ENCODE data around the gene RNF166.

RNF166 gene

DNA sequence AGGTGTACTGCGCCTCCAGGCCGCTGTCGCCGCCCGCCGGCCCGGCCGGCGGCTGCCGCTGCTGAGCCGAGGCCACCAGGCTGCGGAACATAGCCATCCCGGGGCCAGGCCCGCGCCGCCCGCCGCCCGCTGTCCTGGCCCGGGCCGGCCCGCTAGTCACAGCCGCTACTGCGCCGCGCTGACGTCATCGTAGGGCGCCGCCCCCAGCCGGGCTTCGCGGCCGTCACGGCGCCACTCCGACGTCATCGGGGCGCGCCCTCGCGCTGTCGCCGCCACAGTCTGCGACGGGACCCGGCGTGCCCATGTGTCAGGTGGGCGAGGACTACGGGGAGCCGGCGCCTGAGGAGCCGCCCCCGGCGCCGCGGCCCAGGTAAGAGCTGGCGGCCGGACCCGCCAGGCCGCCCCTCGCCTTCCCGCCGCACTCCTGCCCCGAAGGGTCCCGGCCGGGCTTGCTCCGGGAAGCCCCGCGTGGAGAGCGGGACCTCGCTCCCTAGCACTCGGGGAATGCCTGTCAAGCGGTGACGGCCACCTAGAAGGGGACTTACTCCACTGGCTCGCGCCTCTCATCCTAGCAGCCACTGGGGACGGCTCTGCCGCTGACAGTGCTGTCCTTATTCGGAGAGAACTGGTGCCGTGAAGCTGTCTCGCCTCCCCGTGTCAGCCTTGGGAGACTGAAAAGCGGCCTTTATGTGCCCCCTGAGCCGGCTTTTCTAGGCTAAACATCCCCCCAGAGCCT lies at the start of gene RNF166, which contains the start of gene CTU2:
TSS of gene RNF166 (minus strand) at position 180 of the 736 bp plus-strand sequence. CDS start at position 97, 83 bp downstream.
TSS of gene CTU2 (plus strand) at position 275 of the 736 bp plus-strand sequence. CDS start at position 303, 28 bp downstream.
- peak; percentile 99 for DNase-seq (ENCODE audit: low spot score)

DNA sequence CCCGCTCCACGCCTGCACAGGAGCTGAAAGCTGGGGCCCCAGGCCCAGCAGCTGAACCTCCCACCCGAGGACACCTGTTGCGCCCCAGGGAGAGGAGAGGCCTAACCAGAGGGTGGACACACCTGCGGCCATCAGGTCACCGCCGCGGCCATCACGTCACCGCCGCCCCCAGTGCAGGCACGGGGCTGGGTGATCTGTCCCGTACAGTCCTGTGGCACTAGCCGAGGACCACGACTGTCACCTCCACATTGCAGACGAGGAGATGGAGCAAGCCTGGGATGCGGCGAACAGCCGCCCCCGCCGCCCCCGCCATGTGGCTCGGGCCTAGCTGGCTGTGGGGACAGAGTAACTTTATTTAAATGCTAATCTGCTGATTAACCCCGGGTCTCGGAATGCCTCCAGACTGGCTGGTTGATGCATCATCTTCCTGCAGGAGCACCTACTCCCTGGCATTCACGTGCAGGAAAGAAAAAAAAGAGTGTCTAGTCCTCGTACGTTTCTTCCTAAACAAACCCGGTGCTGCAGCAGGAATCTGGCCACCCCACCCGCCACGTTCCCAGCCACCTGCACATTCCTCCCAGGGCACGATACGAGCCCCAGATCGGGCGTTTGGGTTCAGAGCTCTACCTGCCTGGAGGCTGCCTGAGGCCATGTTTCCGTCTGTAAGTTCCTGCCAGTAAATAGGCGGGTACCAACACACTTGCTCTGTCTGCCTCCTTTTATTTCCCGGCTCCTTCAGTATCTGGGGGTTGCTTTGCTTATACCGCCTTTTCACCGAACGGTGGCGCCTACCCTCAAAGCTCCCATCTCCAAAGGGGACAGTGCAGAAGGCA lies 48.9 kb upstream of the RNF166 start:
- peak; percentile 93 for DNase-seq (ENCODE audit: low spot score)

DNA sequence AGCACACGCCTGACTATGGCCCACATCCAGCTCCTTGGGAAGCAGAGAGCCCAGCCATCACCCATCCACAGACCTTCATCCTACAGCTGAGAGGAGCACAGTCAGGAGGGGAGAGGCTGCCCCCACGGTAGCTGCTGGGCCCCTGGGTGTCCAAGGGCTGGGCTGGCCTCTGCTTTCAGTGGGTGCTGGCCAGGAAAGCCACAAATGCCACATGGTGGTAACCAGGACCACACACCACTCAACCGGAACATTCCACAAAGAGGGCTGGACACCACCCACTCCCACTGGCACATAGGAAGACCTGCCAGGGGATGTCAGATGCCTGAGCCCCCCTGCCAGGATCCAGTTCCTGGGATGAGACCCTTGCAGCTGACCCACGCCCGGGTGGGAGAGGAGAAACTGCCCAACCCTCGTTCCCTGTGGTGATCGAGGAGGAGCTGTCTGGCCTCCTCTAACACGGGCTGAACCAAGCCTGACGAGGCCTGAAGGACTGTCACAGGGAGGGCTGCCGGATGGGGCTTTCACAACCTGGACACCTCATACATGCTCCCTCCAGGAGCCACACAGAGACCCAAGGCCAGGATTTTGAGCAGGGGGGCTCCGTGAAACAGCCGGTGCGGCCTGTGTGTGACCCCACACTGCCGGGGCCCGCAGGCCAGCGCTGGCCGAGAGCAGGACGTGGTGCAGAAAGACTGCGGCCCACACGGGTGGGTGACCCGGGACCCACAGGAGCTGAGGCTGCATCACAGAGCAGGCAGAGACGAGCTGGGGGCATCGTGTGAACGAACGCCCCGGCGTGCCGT lies 48.1 kb upstream of the RNF166 start:
- peak; percentile 50 for DNase-seq (ENCODE audit: low spot score)

DNA sequence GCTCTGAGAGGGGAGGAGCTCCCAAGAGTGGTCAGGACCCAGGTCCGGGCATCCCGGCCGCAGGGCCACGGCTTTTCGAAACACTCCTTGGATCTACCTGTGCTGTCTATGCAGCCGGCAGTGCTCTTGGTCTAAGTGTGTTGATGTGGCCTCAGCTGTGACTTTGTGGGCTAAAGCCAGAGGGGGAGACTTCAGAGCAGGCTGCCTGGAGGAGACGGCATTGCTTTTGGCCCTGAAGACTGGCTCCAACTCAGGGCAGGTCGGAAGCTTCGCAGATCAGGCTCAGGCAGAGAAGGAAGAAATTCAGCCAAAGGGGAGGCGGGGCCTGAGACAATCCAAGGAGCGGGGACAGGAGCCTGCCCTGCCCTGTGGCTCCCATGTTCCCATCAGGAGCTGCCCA lies 47.4 kb upstream of the RNF166 start:
- DNase-seq (ENCODE audit: low spot score) = no peak

DNA sequence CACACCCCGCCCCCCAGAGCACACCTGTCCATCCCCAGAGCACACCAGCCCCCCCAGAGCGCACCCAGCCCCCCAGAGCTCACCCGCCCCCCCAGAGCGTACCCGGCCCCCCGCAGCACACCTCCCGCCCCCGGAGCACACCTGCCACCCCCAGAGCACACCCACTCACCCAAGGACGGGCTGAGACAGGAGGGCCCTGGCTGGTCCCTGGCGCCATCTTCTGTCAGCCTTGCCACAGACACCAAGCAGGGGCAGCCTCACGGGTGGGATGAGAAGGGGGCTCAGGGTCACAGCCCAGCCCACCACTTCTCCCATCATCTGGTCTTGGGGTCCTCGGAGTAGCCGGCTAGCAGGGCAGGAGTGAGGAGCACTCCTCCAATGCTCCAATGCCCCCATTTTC lies 47.0 kb upstream of the RNF166 start:
- no peak for DNase-seq (ENCODE audit: low spot score)

- no peak for DNase-seq (ENCODE audit: low spot score)
Observed at GRCh38 chr16:88752386-88753002, 46.3 kb upstream of the RNF166 start.

GRCh38 chr16:88750854-88751253 lies 44.6 kb upstream of the RNF166 start:
- DNase-seq (ENCODE audit: low spot score) = no peak

- DNase-seq (ENCODE audit: low spot score) = no peak
Observed at GRCh38 chr16:88749358-88749757, 43.1 kb upstream of the RNF166 start.

DNA sequence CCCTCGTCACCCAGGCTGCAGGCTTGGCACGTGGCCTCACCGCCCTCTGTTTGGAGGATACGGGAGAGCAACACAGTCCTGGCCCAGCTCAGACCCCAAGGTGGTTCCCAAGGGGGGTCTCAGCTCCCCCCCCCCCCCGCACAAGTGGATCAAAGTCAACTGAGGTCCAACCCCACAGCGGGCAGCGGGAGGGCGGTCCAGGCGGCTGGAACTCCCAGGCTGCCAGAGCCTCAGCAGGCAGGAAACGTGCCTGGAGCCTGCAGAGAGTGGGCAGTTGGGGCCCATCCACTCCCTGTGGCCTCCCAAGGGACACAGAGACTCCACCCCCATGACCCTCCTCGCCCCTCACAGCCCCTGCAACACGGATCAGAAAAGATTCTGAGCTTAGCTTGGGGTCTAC lies 42.2 kb upstream of the RNF166 start:
- no peak for DNase-seq (ENCODE audit: low spot score)

DNA sequence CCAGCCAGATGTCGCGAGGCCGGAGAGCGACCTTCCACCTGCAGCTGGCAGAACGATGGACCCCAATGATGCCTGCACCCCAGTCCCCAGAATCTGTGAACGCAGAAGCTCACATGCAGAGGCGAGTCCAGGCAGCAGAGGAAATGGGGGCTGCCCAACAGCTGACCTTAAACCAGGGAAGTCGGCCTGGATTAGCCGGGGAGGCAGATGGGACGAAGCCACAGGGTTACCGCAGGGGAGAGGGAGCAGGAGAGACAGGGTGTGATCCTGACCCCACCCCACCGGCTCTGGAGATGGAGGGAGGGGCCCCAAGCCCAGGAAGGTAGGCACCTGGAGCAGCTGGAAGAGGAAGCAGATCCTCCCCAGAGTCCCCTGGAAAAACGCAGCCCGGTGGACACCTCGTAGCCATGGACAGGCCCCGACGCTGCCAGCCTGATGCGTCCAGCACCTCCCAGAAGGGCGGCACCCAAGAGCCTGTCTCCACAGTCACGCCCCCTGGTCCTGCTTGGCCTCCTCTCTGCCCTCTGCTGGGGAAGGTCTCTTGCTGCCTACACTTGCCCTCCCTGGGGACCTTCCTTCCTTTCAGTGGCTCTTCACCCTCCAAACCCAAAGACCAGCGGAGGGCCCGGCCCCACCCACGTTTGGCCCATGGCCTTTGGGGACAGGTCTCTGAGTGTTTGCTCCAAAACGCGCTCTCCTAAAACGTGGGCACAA lies 41.5 kb upstream of the RNF166 start:
- no peak for DNase-seq (ENCODE audit: low spot score)

DNA sequence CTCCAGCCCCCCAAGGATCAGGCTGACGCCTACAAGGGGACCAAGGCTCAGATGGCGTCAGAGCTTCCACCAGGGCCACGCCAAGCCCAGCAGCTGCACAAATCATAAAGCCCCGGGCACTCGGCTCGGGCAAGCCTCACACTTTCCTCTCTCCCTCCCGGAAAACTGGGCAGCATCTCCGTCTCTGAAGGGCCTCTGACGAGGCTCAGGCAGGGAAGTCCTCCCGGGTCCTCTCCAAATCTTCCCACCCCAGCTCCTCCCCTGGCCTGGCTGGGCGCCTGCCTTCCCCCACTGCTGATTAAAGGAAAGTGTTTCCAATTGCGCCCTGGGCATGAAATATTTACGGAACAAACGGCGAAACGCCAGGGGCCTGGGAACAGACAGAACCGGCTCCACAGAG lies 40.3 kb upstream of the RNF166 start:
- DNase-seq (ENCODE audit: low spot score) = no peak

GRCh38 chr16:88744577-88745521 lies 38.6 kb upstream of the RNF166 start:
- DNase-seq (ENCODE audit: low spot score) = no peak

DNA sequence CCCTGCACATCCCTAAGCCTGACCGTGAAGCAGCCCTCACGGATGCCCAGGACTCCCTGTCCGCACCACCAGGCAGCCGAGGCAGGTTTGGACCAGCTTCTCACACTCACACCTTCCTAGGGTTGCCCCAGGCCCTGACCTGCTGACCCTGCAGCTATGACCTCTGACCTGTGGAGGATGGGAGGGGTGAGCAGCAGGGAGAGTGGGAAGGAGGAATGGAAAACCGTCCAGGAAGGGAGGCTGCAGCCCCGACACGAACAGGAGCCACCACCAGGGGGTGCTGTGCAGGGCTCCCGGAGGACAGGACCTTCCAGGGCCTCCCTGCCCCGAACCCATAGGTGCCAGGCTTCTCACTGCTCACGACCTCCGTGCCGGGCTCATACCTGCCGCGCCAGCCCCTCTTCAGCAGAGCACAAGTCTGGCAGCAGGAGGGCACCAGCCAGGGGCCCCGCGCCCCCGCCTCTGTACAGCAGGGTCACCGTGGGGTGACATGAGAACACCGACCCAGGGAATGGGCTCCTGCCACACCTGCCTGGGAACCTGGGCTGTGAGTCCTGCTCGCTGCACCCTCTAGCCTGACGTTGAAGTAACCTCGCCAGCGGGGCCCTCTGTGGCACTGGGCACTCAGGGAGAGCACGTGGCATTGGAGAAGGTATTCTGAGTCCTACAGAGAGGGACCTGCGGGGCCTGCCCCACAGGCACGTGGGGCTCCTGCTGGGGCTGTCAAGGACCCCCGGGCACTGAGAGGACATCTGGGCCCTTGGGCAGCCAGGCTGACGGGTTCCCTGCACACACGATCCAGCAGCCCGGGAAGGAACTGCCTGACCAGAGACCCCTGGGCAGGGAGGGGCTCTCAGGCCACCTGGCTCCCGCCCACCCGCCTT lies 37.7 kb upstream of the RNF166 start:
- DNase-seq (ENCODE audit: low spot score) = peak; percentile 93

DNA sequence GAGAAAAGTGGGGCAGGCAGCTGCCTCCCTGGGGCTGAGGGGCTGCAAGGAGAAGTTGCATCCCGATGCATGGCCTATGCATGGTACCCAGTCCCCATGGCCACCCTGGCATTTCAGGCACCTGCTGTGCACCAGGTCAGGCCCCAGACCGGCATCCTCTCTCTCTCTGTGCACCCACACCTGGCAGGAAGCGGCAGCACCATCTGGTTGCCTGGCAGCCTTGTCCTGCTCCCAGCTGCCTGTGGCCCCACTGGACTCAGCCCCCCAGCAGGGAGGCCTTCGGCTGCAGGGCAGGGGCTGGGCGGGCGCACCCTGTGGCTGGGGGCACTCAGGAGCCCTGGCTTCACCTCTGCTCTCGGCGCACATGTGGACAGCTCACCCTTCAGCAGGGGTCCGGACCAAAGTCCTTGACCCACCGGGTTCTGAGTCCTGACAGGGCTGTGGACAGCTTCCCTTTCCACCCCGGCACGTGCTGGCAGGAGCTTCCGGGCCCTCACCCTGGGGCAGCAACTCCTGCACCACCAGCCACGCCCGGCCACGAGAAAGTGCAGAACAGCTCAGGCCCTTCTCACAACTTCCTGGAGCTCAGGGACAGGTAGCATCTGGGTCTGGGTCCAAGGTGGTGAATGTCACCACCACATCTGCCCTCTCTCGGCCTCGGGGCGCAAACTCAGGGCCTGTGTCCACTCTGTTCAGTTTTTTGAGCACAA lies 36.8 kb upstream of the RNF166 start:
- no peak for DNase-seq (ENCODE audit: low spot score)

GRCh38 chr16:88741368-88741767 lies 35.2 kb upstream of the RNF166 start:
- no peak for DNase-seq (ENCODE audit: low spot score)

DNA sequence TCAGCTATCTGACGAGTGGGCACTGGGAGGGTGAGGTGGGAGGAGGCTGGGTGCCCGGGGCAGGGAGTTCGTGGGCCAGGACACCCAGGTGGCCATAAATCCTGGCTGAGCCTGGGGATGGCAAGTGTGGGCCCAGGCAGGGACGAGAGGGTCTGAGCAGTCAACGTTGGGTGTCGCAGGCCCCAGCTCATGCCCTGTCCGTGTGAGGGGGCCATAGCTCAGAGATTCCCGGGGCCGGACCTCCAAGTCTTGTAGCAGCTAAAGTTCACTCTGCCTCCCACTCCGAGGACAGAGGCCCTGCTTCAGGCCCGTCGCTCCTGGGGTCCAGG lies 34.5 kb upstream of the RNF166 start:
- DNase-seq (ENCODE audit: low spot score) = no peak

- DNase-seq (ENCODE audit: low spot score) = no peak
Observed at GRCh38 chr16:88739977-88740726, 33.9 kb upstream of the RNF166 start.

Measured in AG08396 (cell line).